WTC11 (cell line): ENCODE measurements around the gene NR2F2. TPM values are rescaled to one million over a fixed set of nuclear protein-coding genes. Genes with fewer than 3 reads are reported as not detected.

Experiments used
- ATAC-seq: fragments of 200-7000 bp; cut with Tn5 transposase; 2 replicates; pipeline ENCODE4 v1.10.0; 2021; ENCODE audit warnings: mild to moderate bottlenecking, moderate library complexity
- CTCF ChIA-PET: fragments of 300-600 bp; sonication (Branson Sonifier 250); formaldehyde crosslinking; loops from one replicate; lab custom pipeline; 2021; ENCODE audit warnings: antibody characterized with exemption; lab: Charles Lee
- POLR2A ChIA-PET: fragments of 350-600 bp; sonication (Branson Sonifier 250); formaldehyde crosslinking; loops from one replicate; lab custom pipeline; 2021; ENCODE audit warnings: antibody characterized with exemption; lab: Charles Lee
- DNase-seq: peaks from one replicate; pipeline ENCODE4 v3.0.0; 2021; ENCODE audit warnings: low spot score
- H3K27ac Mint-ChIP-seq: 2 replicates; pipeline ENCODE4 v1.8.0; 2021; ENCODE audit warnings: mixed read lengths
- H3K27me3 Mint-ChIP-seq: 2 replicates; pipeline ENCODE4 v1.8.0; 2021; ENCODE audit warnings: low read depth, mild to moderate bottlenecking, moderate library complexity, mixed read lengths
- H3K36me3 Mint-ChIP-seq: 2 replicates; pipeline ENCODE4 v1.8.0; 2021; ENCODE audit warnings: mixed read lengths
- H3K4me1 Mint-ChIP-seq: 2 replicates; pipeline ENCODE4 v1.8.0; 2022; ENCODE audit warnings: mixed read lengths
- H3K4me3 Mint-ChIP-seq: 2 replicates; pipeline ENCODE4 v1.8.0; 2021; ENCODE audit warnings: mild to moderate bottlenecking, moderate library complexity, mixed read lengths
- H3K9me3 Mint-ChIP-seq: 2 replicates; pipeline ENCODE4 v1.8.0; 2021; ENCODE audit warnings: mixed read lengths
- EMX1 ChIP-seq: fragments of 250-450 bp; sonication (Bioruptor Pico); IDR thresholded peaks from 2 replicates; pipeline ENCODE4 v1.8.0; 2021; ENCODE audit warnings: mild to moderate bottlenecking
- ESRRA ChIP-seq: sonication (generic); formaldehyde crosslinking; IDR thresholded peaks from 2 replicates; pipeline ENCODE4 v1.8.1; 2022; ENCODE audit warnings: mild to moderate bottlenecking, missing genetic modification reagents, borderline replicate concordance
- GRHL2 ChIP-seq: fragments of 250-450 bp; sonication (Bioruptor Pico); IDR thresholded peaks from 2 replicates; pipeline ENCODE4 v1.8.0; 2022; ENCODE audit warnings: mild to moderate bottlenecking, moderate library complexity; ENCODE audit not compliant: insufficient replicate concordance, severe bottlenecking
- NFE2L1 ChIP-seq: sonication (generic); formaldehyde crosslinking; IDR thresholded peaks from 2 replicates; pipeline ENCODE4 v1.8.1; 2023; ENCODE audit warnings: missing genetic modification reagents
- NR2C2 ChIP-seq: sonication (generic); formaldehyde crosslinking; IDR thresholded peaks from 2 replicates; pipeline ENCODE4 v1.8.0; 2022; ENCODE audit warnings: mild to moderate bottlenecking, missing genetic modification reagents
- OVOL2 ChIP-seq: fragments of 250-450 bp; sonication (Bioruptor Pico); IDR thresholded peaks from 2 replicates; pipeline ENCODE4 v1.9.0; 2021; ENCODE audit warnings: mild to moderate bottlenecking, borderline replicate concordance
- PRRX2 ChIP-seq: fragments of 250-450 bp; sonication (Bioruptor Pico); IDR thresholded peaks from 2 replicates; pipeline ENCODE4 v1.8.0; 2021; ENCODE audit warnings: mild to moderate bottlenecking
- SMAD4 ChIP-seq: sonication (generic); formaldehyde crosslinking; IDR thresholded peaks from 2 replicates; pipeline ENCODE4 v1.8.0; 2022; ENCODE audit warnings: mild to moderate bottlenecking, missing genetic modification reagents
- TP53 ChIP-seq: sonication (generic); formaldehyde crosslinking; IDR thresholded peaks from 2 replicates; pipeline ENCODE4 v1.8.1; 2023; ENCODE audit warnings: mild to moderate bottlenecking, missing genetic modification reagents
- total RNA-seq: library from RNA; stranded (reverse); gene quantifications from 3 replicates; pipeline ENCODE4 v1.2.3, GENCODE V29; 2021
- TF ChIP-seq, protein P1 (sequence below): sonication (generic); formaldehyde crosslinking; IDR thresholded peaks from 2 replicates; pipeline ENCODE4 v1.8.0; 2022; ENCODE audit warnings: missing genetic modification reagents
- TF ChIP-seq, protein P2 (sequence below): fragments of 250-450 bp; sonication (Bioruptor Pico); conservative IDR thresholded peaks from 2 replicates; pipeline ENCODE4 v1.9.0; 2021; ENCODE audit warnings: mild to moderate bottlenecking
- TF ChIP-seq, protein P3 (sequence below): sonication (generic); formaldehyde crosslinking; IDR thresholded peaks from 2 replicates; pipeline ENCODE4 v1.8.1; 2023; ENCODE audit warnings: mild to moderate bottlenecking, missing genetic modification reagents, borderline replicate concordance
- TF ChIP-seq, protein P4 (sequence below): sonication (generic); formaldehyde crosslinking; conservative IDR thresholded peaks from 2 replicates; pipeline ENCODE4 v1.8.1; 2022; ENCODE audit warnings: mild to moderate bottlenecking, missing genetic modification reagents
- TF ChIP-seq, protein P5 (sequence below): sonication (generic); formaldehyde crosslinking; IDR thresholded peaks from 2 replicates; pipeline ENCODE4 v1.8.0; 2022; ENCODE audit warnings: mild to moderate bottlenecking, missing genetic modification reagents

Gene NR2F2
- total RNA-seq, 1 experiment from 2014 or later: 0.57 TPM

DNA sequence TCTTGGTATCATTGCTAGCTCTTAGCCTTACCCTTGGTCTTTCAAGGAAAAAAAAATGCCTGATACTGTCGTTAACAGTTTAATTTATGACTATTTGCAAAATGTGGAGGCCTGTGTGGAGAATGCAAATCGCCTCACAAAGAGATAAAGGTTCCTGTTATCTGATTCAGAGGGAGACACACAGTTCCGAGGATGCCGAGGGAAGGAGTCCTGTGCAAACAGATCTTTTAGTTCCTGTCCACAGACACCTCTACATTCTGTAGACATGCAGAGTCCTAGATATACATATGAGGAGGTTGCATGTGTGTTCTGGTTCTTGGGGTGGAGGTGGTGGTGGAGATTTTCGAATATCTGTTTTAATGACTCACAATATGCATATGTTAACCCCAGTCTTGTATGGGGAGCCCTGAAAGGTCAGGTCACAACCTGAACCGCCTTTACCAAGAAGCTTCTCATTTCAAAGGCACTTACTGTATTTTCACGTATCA is 5.7 kb downstream of the NR2F2 start (continued):
- TF ChIP-seq, protein P1, sequence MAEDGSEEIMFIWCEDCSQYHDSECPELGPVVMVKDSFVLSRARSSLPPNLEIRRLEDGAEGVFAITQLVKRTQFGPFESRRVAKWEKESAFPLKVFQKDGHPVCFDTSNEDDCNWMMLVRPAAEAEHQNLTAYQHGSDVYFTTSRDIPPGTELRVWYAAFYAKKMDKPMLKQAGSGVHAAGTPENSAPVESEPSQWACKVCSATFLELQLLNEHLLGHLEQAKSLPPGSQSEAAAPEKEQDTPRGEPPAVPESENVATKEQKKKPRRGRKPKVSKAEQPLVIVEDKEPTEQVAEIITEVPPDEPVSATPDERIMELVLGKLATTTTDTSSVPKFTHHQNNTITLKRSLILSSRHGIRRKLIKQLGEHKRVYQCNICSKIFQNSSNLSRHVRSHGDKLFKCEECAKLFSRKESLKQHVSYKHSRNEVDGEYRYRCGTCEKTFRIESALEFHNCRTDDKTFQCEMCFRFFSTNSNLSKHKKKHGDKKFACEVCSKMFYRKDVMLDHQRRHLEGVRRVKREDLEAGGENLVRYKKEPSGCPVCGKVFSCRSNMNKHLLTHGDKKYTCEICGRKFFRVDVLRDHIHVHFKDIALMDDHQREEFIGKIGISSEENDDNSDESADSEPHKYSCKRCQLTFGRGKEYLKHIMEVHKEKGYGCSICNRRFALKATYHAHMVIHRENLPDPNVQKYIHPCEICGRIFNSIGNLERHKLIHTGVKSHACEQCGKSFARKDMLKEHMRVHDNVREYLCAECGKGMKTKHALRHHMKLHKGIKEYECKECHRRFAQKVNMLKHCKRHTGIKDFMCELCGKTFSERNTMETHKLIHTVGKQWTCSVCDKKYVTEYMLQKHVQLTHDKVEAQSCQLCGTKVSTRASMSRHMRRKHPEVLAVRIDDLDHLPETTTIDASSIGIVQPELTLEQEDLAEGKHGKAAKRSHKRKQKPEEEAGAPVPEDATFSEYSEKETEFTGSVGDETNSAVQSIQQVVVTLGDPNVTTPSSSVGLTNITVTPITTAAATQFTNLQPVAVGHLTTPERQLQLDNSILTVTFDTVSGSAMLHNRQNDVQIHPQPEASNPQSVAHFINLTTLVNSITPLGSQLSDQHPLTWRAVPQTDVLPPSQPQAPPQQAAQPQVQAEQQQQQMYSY (CRISPR knock-in tag): no peak
- TF ChIP-seq GRHL2 (CRISPR knock-in tag) (no peak), OVOL2 (no peak), PRRX2 (CRISPR knock-in tag) (no peak), NFE2L1 (CRISPR knock-in tag) (no peak), ESRRA (CRISPR knock-in tag) (no peak)
- TF ChIP-seq, protein P2, sequence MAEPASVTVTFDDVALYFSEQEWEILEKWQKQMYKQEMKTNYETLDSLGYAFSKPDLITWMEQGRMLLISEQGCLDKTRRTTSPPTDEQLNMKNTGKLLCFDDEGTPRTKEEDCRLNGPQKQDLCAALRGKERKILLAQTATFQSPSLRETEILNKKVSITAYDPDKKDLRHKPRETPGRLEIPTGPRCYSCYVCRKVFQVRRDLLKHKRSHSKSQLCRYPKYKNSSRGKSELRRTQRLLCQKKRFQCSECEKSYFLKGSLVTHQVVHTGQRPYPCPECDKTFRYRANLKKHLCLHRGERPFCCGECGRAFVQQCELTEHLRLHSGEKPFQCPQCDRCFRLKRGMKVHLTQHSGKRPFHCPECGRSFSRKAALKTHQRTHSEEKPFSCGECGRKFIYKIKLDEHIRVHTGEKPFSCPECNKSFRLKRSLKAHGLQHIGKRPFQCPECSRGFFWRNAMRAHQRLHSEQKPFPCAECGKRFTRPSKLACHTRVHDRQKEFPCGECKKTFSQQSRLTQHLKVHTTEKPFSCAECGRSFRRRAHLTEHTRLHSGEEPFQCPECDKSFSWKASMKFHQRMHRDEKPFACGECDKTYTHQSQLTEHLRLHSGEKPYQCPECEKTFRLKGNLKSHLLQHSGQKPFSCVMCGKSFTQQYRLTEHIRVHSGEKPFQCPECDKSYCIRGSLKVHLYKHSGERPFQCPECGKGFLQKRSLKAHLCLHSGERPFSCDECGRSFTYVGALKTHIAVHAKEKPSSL (CRISPR knock-in tag): no peak

DNA sequence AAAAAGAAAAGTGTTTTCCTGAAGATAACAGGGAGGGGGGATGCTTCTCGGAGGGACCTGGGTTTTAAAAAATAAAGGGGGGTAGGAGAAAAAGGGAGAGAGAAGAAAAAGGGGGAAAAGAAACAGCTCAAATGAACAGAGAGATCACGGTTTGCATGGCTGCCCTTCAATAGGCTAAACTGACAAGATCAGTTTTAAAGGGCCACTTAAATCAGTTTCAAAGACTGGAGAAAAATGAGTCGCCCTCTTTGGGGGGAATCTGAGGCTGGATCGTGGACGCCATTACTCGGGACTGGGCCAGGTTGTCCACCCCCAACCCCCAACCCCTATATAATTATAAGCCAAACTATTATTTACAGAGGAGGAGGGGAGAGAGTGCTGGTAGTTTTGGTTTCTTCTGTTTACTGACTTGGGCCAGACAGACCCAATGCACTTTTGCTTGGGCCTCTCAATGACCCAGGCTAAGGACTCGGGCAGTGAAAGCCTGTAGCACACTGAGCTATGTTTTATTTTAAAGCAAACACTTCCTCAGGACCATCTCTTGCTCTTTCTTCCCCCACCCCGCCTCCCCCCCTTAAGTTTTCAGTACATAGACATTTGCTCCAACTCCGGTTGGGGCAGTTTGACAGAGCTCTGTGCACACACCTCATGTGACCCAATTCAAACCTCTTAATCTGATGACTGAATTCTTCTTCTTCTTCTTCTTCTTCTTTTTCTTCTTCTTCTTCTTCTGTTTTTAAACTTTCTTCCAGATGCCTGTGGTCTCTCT is 6.3 kb downstream of the NR2F2 start:
- Mint-ChIP-seq H3K27me3 (peaks cover 88% of the 10 kb centered on the region), H3K9me3 (no peaks in the 10 kb centered on the region), H3K4me3 (peak overlapping the region; percentile 46), H3K4me1 (peaks cover 78% of the 10 kb centered on the region), H3K27ac (no peak overlapping the region), H3K36me3 (no peaks in the 10 kb centered on the region)
- ChIA-PET POLR2A (interaction anchor here (2.3 kb wide), 1 partner anchor 10 kb away, joined by 7 read pairs; no protein-coding TSS in a partner anchor), CTCF (interaction anchor here (0.6 to 4.7 kb wide), 5 partner anchors 9 to 1685 kb away, joined by 3 to 47 read pairs (median 4); no protein-coding TSS in a partner anchor)
- no peak for ATAC-seq
- TF ChIP-seq, protein P3, sequence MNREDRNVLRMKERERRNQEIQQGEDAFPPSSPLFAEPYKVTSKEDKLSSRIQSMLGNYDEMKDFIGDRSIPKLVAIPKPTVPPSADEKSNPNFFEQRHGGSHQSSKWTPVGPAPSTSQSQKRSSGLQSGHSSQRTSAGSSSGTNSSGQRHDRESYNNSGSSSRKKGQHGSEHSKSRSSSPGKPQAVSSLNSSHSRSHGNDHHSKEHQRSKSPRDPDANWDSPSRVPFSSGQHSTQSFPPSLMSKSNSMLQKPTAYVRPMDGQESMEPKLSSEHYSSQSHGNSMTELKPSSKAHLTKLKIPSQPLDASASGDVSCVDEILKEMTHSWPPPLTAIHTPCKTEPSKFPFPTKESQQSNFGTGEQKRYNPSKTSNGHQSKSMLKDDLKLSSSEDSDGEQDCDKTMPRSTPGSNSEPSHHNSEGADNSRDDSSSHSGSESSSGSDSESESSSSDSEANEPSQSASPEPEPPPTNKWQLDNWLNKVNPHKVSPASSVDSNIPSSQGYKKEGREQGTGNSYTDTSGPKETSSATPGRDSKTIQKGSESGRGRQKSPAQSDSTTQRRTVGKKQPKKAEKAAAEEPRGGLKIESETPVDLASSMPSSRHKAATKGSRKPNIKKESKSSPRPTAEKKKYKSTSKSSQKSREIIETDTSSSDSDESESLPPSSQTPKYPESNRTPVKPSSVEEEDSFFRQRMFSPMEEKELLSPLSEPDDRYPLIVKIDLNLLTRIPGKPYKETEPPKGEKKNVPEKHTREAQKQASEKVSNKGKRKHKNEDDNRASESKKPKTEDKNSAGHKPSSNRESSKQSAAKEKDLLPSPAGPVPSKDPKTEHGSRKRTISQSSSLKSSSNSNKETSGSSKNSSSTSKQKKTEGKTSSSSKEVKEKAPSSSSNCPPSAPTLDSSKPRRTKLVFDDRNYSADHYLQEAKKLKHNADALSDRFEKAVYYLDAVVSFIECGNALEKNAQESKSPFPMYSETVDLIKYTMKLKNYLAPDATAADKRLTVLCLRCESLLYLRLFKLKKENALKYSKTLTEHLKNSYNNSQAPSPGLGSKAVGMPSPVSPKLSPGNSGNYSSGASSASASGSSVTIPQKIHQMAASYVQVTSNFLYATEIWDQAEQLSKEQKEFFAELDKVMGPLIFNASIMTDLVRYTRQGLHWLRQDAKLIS (CRISPR knock-in tag): no peak
- no peak for TF ChIP-seq SMAD4 (CRISPR knock-in tag)
- TF ChIP-seq TP53 (CRISPR knock-in tag): no peak
- no peak for TF ChIP-seq EMX1
- no peak for DNase-seq

DNA sequence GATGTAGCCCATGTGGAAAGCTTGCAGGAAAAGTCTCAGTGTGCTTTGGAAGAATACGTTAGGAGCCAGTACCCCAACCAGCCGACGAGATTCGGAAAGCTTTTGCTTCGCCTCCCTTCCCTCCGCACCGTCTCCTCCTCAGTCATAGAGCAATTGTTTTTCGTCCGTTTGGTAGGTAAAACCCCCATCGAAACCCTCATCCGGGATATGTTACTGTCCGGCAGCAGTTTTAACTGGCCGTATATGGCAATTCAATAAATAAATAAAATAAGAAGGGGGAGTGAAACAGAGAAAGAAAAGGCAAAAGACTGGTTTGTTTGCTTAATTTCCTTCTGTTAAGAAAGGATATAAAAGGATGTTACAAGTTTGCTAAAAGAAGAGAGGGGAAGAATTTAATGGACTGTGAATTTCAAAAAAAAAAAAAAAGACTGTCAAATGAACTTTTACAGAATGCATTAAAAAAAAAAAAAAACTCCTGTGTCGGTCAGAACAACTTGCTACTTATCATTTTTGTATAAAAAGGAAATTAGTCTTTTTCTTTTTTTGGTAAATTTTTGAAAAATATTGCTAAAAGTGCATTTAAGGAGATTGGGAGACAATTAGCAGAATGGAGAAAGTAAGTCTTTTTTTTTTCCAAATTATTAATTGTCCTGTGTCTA is 7.0 kb downstream of the NR2F2 start:
- Mint-ChIP-seq H3K27ac (no peak overlapping the region), H3K27me3 (peaks cover 82% of the 10 kb centered on the region)

More for the DNA sequence above, 7.0 kb downstream of the NR2F2 start:
- POLR2A ChIA-PET: interaction anchor here (2.3 kb wide), 1 partner anchor 11 kb away, joined by 7 read pairs; no protein-coding TSS in a partner anchor
- peak; percentile 21 for DNase-seq
- H3K4me3 Mint-ChIP-seq: peak overlapping the region; percentile 43; the same call in 1 of the 2 replicates
- TF ChIP-seq, protein P4, sequence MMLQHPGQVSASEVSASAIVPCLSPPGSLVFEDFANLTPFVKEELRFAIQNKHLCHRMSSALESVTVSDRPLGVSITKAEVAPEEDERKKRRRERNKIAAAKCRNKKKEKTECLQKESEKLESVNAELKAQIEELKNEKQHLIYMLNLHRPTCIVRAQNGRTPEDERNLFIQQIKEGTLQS (CRISPR knock-in tag): no peak
- TF ChIP-seq, protein P5, sequence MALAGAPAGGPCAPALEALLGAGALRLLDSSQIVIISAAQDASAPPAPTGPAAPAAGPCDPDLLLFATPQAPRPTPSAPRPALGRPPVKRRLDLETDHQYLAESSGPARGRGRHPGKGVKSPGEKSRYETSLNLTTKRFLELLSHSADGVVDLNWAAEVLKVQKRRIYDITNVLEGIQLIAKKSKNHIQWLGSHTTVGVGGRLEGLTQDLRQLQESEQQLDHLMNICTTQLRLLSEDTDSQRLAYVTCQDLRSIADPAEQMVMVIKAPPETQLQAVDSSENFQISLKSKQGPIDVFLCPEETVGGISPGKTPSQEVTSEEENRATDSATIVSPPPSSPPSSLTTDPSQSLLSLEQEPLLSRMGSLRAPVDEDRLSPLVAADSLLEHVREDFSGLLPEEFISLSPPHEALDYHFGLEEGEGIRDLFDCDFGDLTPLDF (CRISPR knock-in tag): no peak
- no peak for TF ChIP-seq NR2C2
- TF ChIP-seq, all 79 proteins: peak for 0
- peaks cover 81% of the 10 kb centered on the region for H3K4me1 Mint-ChIP-seq
- no peaks in the 10 kb centered on the region for H3K9me3 Mint-ChIP-seq
- ATAC-seq: no peak
- CTCF ChIA-PET: interaction anchor here (0.6 to 4.7 kb wide), 4 partner anchors 10 to 1685 kb away, joined by 3 to 47 read pairs (median 4); no protein-coding TSS in a partner anchor
- no peaks in the 10 kb centered on the region for H3K36me3 Mint-ChIP-seq
